Fibroblast of villous mesenchyme (primary cell): Measurements from ENCODE around the gene ZC3H4. TPM values are rescaled to one million over a fixed set of nuclear protein-coding genes. Genes with fewer than 3 reads are reported as not detected.
"Not testable (repeated sequence)": the region's sequence is repeated elsewhere in the genome, so short reads cannot be mapped to it uniquely, and the experiment has no call there.

Experiments used
- DNase-seq: peaks from one replicate; pipeline ENCODE4 v3.0.0-alpha.2; 2010; ENCODE audit warnings: low read depth
- H3K4me3 ChIP-seq: 2 replicates; pipeline ENCODE4 v1.5.1; 2011; ENCODE audit warnings: low read depth, mild to moderate bottlenecking, low read length
- total RNA-seq: library from RNA; depleted of rRNA; stranded (reverse); fragments of >200 nt; gene quantifications from 2 replicates; pipeline ENCODE4 v1.2.3, GENCODE V29; 2012
- TF ChIP-seq, protein P1 (sequence below): IDR thresholded peaks from 2 replicates; pipeline ENCODE4 v1.5.1; 2012; ENCODE audit warnings: low read depth, mild to moderate bottlenecking, low read length; ENCODE audit not compliant: insufficient read depth

ZC3H4 gene
- total RNA-seq, 1 donor = 16.0 TPM

DNA sequence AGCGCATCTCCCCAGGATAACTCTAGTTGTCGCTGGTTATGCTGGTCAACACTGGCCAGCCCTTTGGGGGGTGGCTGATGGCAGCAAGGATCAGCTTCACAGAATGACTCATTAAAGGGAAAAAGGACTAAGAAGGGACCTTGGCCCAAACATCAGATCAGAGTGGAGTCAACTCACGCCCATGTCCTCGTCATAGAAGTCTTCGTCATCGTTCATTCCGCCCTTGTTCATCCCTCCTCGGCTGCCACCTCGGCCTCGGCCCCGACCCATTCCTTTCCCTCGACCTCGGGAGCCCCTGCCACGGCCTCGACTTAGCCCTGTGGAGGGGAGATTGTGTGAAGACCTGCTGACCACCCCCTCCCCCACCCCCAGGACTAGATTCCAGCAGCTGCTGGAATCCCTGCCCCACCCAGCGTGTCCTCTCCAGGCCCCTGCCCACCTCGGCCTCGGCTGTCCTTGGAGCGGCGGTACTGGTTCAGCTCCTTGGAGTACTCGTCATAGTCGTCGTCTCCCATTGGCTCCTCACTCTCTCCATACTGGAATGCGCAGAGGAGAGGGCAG, 28.6 kb downstream of the ZC3H4 start:
- no peak for DNase-seq
- TF ChIP-seq, protein P1, sequence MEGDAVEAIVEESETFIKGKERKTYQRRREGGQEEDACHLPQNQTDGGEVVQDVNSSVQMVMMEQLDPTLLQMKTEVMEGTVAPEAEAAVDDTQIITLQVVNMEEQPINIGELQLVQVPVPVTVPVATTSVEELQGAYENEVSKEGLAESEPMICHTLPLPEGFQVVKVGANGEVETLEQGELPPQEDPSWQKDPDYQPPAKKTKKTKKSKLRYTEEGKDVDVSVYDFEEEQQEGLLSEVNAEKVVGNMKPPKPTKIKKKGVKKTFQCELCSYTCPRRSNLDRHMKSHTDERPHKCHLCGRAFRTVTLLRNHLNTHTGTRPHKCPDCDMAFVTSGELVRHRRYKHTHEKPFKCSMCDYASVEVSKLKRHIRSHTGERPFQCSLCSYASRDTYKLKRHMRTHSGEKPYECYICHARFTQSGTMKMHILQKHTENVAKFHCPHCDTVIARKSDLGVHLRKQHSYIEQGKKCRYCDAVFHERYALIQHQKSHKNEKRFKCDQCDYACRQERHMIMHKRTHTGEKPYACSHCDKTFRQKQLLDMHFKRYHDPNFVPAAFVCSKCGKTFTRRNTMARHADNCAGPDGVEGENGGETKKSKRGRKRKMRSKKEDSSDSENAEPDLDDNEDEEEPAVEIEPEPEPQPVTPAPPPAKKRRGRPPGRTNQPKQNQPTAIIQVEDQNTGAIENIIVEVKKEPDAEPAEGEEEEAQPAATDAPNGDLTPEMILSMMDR = no peak
- no peak overlapping the region for H3K4me3 ChIP-seq

DNA sequence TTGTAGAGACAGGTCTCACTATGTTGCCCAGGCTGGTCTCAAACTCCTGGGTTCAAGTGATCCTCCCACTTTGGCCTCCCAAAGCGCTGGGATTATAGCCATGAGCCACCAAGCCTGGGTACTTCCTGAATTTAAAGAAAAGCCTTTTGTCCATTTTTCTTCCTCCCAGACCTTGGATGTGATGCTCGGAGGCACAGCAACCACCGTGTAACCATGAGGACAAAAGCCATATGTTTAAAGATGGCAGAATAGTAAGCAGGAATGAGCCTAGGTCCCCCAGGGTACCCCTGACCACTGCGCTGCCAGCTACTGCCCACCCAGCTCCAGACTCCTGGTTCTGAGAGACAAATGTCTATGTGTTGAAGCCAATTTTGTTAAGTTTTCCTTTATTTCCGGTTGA, 31.1 kb downstream of the ZC3H4 start:
- DNase-seq = no peak
- TF ChIP-seq, protein P1 = no peak
- H3K4me3 ChIP-seq = no peak overlapping the region

DNA sequence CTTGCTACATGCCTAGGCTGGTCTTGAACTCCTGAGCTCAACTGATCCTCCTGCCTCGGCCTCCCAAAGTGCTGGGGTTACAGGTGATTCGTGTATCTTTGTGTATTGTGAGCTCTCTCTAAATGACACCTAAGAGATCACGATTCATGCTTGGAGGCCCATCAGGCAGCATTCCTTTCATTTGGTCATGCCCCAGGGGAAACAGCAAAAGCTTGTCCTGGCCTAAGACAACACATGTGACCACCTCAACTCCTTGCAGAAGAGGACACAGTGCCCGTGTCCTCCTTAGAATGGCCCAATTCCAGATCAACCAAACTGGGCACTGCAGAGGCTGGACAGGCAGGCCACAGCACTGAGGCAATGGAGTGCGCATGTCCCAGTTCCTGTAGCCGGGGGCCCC, 32.5 kb downstream of the ZC3H4 start:
- no peak overlapping the region for H3K4me3 ChIP-seq
- TF ChIP-seq, protein P1 = no peak
- no peak for DNase-seq

DNA sequence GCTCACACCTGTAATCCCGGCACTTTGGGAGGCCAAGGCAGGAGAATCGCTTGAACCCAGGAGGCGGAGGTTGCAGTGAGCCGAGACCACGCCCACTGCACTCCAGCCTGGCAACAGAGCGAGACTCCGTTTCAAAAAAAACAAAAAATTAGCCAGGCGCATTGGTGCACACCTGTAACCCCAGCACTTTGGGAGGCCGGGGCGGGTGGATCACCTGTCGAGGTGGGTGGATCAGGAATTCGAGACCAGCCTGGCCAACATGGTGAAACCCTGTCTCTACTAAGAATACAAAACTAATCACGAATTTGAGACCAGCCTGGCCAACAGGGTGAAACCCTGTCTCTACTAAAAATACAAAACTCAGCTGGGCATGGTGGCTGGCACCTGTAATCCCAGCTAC, 35.2 kb downstream of the ZC3H4 start:
- not testable (repeated sequence) for DNase-seq, H3K4me3 ChIP-seq

DNA sequence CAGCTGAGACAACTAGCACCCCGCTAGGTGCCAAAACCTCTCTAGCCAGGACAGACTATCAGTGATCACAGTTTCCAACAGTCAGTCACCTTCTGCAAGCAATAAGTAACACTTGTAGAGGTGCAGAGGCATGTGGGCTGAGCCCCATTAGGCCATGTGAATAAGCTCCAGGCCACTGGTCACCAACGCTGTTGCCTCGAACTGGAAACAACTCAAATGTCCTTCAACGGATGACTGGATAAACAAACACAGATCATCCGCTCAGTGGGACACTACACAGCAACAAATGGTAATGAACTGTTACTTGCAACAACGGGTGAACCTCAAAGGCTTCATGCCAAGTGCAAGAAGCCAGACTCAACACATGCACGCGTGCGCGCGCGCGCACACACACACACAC, 37.6 kb downstream of the ZC3H4 start:
- TF ChIP-seq, protein P1 = no peak
- H3K4me3 ChIP-seq = no peak overlapping the region
- DNase-seq = no peak

DNA sequence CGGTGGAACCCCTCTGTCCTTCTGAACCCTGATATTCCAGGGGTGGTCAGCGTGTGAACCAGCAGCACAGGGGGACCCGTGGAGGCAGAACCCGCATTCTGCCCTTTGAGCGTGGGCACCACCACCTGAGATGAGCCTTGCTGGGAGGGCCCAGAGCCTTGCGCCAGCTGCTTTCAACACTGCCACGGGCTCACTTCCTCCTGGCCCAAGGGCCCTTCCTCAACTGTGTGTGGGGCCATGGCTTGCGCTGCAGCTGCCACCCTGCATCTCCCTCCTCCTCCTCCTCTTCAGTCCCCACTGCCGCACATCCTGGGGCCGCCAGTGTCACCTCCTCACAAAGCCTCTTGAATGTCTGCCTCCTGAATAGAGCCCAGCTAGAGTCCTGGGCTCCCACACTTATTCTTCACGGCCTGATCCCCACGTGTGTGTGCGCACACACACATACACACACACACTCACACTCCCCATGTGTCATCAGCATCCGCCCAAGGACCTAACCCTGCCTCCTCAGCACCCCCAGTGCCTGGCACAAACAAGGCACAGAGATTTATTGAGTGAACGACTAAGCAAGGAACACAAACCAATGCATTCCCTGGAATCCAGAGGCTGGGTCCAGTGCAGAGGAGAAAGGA, 38.3 kb downstream of the ZC3H4 start:
- no peak for DNase-seq
- H3K4me3 ChIP-seq = no peak overlapping the region
- TF ChIP-seq, protein P1 = no peak

DNA sequence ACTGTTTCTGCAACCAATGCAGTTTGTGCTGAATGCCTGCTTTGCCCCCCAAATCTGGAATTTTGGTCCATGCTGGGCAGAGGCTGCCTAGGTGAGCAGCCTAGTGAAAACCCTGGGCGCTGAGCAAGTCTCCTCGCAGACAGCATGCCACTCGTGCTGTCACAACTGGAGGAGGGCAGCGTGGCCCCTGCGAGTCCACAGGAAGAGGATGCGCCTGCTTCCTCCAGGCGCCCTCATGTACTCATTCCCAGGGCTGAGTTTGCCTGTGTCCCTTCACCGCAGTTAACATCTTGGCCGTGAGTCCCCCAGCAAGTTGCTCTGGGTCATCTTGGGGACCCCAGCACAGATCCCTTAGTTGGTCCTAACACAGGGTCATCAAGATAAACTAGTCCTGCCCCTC, 39.0 kb downstream of the ZC3H4 start:
- DNase-seq = no peak
- TF ChIP-seq, protein P1 = no peak
- H3K4me3 ChIP-seq = no peak overlapping the region
